ENCODE data around the gene NFYC. TPM values are rescaled to one million over a fixed set of nuclear protein-coding genes. Genes with fewer than 3 reads are reported as not detected.

NFYC gene
- total and polyA plus RNA-seq, 2 of the 8 experiments (the other 6 are each of a cell fraction or from before 2014, with no cell fraction given): 54.1 to 124 TPM

DNA sequence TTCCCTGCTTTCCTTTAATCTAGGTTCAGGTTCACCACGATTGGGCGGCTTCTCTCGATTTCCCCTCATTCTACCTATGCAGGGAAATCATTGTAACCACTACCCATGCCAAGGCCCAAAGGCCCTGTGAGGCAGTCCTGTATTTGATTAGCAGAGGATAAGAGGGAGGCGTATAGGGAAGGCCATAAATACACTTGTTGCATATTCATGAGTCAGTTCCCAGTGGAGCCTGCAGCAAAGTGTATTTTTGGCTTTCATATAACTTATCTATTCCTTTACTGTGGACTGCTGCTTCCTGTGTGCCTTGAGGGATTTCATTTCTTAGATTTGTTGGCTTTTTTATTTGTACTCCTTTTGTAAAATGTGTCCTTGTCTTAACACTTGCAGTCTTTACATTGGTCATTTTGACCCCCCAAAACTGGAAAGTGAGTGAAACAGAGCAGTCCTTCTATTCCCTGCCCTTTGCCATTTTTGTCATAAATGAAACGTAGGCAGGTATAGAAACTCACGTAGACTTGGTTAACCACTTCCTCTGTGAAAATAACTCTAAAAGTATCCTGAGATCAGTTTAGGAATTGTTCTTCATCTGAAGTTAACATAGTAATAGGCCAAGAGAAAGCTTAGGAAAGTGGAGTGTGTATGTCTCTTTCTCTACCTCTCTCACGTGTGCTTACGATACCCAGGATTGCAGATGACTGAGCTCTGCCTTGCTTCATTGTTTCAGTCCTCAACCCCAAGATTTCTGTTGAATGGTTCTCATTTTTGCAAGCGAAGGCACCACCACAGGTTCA is 72.4 kb downstream of the NFYC start:
- Histone ChIP-seq H3K4me3 (ENCODE audit: extremely low read depth in 1 of 4, insufficient read depth in 2 of 4, low read depth in 3 of 4, low read length in 4 of 4) (no peak overlapping the region), H3K4me2 (ENCODE audit: insufficient read depth in 1 of 2, low read depth in 2 of 2, low read length in 2 of 2) (no peak overlapping the region), H3K36me3 (ENCODE audit: control insufficient read depth in 2 of 4, insufficient read depth in 4 of 4, low read length in 3 of 4) (peaks cover 26 to 71% (median 54%) of the 10 kb centered on the region in 4 experiments), H4K5ac (ENCODE audit: insufficient read length, low read depth, low read length) (no peak overlapping the region), H3K18ac (ENCODE audit: extremely low read depth, low read length) (no peak overlapping the region), H2AK5ac (ENCODE audit: low read depth, low read length) (no peak overlapping the region), H3K4me1 (replicated peaks in 1 of 4; ENCODE audit: control insufficient read depth in 3 of 4, insufficient read depth in 4 of 4, low read length in 3 of 4) (no peaks in the 10 kb centered on the region), H4K8ac (ENCODE audit: extremely low read depth, insufficient read depth, low read length) (no peak overlapping the region), H3K79me2 (ENCODE audit: control insufficient read depth in 1 of 2, insufficient read depth in 2 of 2, low read length in 2 of 2) (no peaks in the 10 kb centered on the region), H3K27ac (ENCODE audit: low read depth, low read length) (no peak overlapping the region), H2BK12ac (ENCODE audit: low read depth, low read length) (no peak overlapping the region), H3K23ac (ENCODE audit: insufficient read length) (no peak overlapping the region), H2BK15ac (ENCODE audit: low read length) (no peak overlapping the region), H3K56ac (replicated peaks; ENCODE audit: insufficient read length, low read depth, low read length) (no peak overlapping the region), H3K9me3 (ENCODE audit: insufficient read depth in 2 of 2, low read depth in 1 of 2, low read length in 1 of 2) (no peaks in the 10 kb centered on the region), H3K23me2 (ENCODE audit: low read depth, low read length) (no peaks in the 10 kb centered on the region; the same call in 1 of the 2 replicates), H2AFZ (ENCODE audit: low read length) (no peak overlapping the region), H3K9ac (replicated peaks in 1 of 4; ENCODE audit: extremely low read depth in 1 of 4, low read depth in 3 of 4, low read length in 3 of 4) (no peak overlapping the region), H4K91ac (replicated peaks; ENCODE audit: insufficient read length, low read length) (no peak overlapping the region), H2BK20ac (ENCODE audit: low read length) (no peak overlapping the region), H3K27me3 (replicated peaks in 1 of 4; ENCODE audit: control insufficient read depth in 3 of 4, extremely low read depth in 1 of 4, insufficient read depth in 3 of 4, low read length in 3 of 4) (no peaks in the 10 kb centered on the region), H3K14ac (ENCODE audit: insufficient read length) (no peak overlapping the region), H3K4ac (replicated peaks; ENCODE audit: insufficient read length, low read depth, low read length) (no peak overlapping the region), H2BK120ac (replicated peaks; ENCODE audit: low read depth, low read length) (no peak overlapping the region), H2BK5ac (ENCODE audit: low read depth, low read length) (no peak overlapping the region), H4K20me1 (replicated peaks in 1 of 2; ENCODE audit: control insufficient read depth in 1 of 2, insufficient read depth in 2 of 2, low read length in 2 of 2) (peaks cover 3% of the 10 kb centered on the region in 2 experiments), H3K79me1 (ENCODE audit: low read depth, low read length) (no peaks in the 10 kb centered on the region; the same call in 1 of the 2 replicates)
- ChIA-PET CTCF (ENCODE audit: partially characterized antibody) (interaction anchor here (0.6 to 15.0 kb wide), 8 partner anchors 9 to 323 kb away, joined by 3 to 140 read pairs (median 3); no protein-coding TSS in a partner anchor), POLR2A (ENCODE audit: partially characterized antibody) (interaction anchor here (1.0 to 1.1 kb wide), 2 partner anchors 10 to 18 kb away, joined by 3 read pairs; no protein-coding TSS in a partner anchor)
- FAIRE-seq (no peak), DNase-seq (ENCODE audit: low read depth in 1 of 2, low spot score in 2 of 2) (no peak)
- WGBS, 2 experiments (ENCODE audit: extremely low coverage in 1 of 2, insufficient coverage in 1 of 2, insufficient read length in 1 of 2, insufficient replicate concordance in 2 of 2, low coverage in 1 of 2, low lambda C conversion rate in 2 of 2, missing lambda C conversion rate in 1 of 2): 82% methylated on average over 9 of the region's 9 CpGs; no CpG with 5 or more reads in 1 of the 2 experiments
- TF ChIP-seq ASH2L (IDR thresholded peaks at IDR 0.05; ENCODE audit: low read length): no peak
- TF ChIP-seq, protein P1, sequence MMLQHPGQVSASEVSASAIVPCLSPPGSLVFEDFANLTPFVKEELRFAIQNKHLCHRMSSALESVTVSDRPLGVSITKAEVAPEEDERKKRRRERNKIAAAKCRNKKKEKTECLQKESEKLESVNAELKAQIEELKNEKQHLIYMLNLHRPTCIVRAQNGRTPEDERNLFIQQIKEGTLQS (IDR thresholded peaks at IDR 0.05; ENCODE audit: insufficient read depth, low read depth, low read length): no peak
- no peak for TF ChIP-seq JUN (IDR thresholded peaks at IDR 0.05; ENCODE audit: low read depth, low read length)
- TF ChIP-seq CEBPB (IDR thresholded peaks at IDR 0.05; ENCODE audit: low read depth, low read length): no peak
- no peak for TF ChIP-seq POU5F1 (IDR thresholded peaks at IDR 0.05; ENCODE audit: low read depth, low read length)
- no peak for TF ChIP-seq FOSL1 (IDR thresholded peaks at IDR 0.05; ENCODE audit: insufficient read depth, low read depth, low read length)
- no peak for TF ChIP-seq HDAC2 (IDR thresholded peaks at IDR 0.05; ENCODE audit: borderline replicate concordance in 1 of 2, low read depth in 2 of 2, low read length in 2 of 2)
- TF ChIP-seq TAF1 (IDR thresholded peaks at IDR 0.05; ENCODE audit: low read depth, low read length): no peak
- no peak for TF ChIP-seq POLR2A (IDR thresholded peaks at IDR 0.05; ENCODE audit: control extremely low read depth in 1 of 2, low read depth in 2 of 2, low read length in 2 of 2)
- no peak for TF ChIP-seq CBX5 (IDR thresholded peaks at IDR 0.05; ENCODE audit: low read depth, low read length)
